K562 (cell line): ENCODE results near the gene ACTG2. TPM values are rescaled to one million over a fixed set of nuclear protein-coding genes. Genes with fewer than 3 reads are reported as not detected.
A peak's percentile ranks its signal among the peaks of the same experiment; 100 is the strongest.

ENCODE experiments used
- ATAC-seq: fragments of 200-7000 bp; cut with Tn5 transposase; 3 replicates; pipeline ENCODE4 v1.9.1; 2020; ENCODE audit warnings: moderate library complexity
- BruUV-seq: library from RNA; stranded (reverse); fragments of 400-500 nt; replicated peaks from 2 replicates; lab custom pipeline; 2021; lab: Mats Ljungman, UMichigan
- CTCF ChIA-PET: fragments of 300-600 bp; formaldehyde crosslinking; extraction: SDS; loops from one replicate; lab custom pipeline; 2021; ENCODE audit warnings: low intra/inter-chr PET ratio; lab: Yijun Ruan, JAX
- POLR2A ChIA-PET: fragments of 300-600, 350-650 bp; sonication (Branson Sonifier 250); formaldehyde crosslinking; extraction: SDS; loops from one replicate; lab custom pipeline; 2021; ENCODE audit warnings: antibody characterized with exemption, inconsistent platforms; lab: Yijun Ruan, JAX
- DNase-seq, 4 experiments: peaks; one replicate each; pipeline versions ENCODE4 v3.0.0 to v3.0.0-alpha.2; 2011 to 2018; ENCODE audit warnings: low spot score in 3 of 4, mixed read lengths in 3 of 4; ENCODE audit errors: extremely low read depth in 1 of 4
- FAIRE-seq: peaks from 2 replicates; lab custom pipeline; 2011; peaks lifted over from hg19 to GRCh38; lab: Jason Lieb, UNC
- H2AFZ ChIP-seq: 2 replicates; pipeline ENCODE4 v1.6.0; 2011; ENCODE audit warnings: low read depth, low read length, control low read depth, inconsistent platforms
- H3K27ac ChIP-seq: fragments of 200-600 bp; 3 replicates; pipeline ENCODE4 v1.8.0; 2011; ENCODE audit warnings: low read depth, mild to moderate bottlenecking, control low read depth, inconsistent platforms, low read length, moderate library complexity, mixed read lengths; ENCODE audit errors: extremely low read depth
- H3K27me3 ChIP-seq, 2 experiments: fragments of 300-600 bp in 1 of 2; 2 replicates in 1 of 2; 3 replicates in 1 of 2; pipeline versions ENCODE4 v1.6.0 to v1.8.0; 2011; ENCODE audit warnings: inconsistent platforms in 2 of 2, low read length in 2 of 2, mild to moderate bottlenecking in 1 of 2, mixed read lengths in 1 of 2, moderate library complexity in 1 of 2; ENCODE audit not compliant: control insufficient read depth in 2 of 2, insufficient read depth in 2 of 2
- H3K36me3 ChIP-seq: fragments of 300-600 bp; 3 replicates; pipeline ENCODE4 v1.8.0; 2011; ENCODE audit warnings: mild to moderate bottlenecking, low read length, inconsistent platforms; ENCODE audit not compliant: control insufficient read depth, insufficient read depth
- H3K4me1 ChIP-seq, 2 experiments: fragments of 200-600 bp in 1 of 2; replicated peaks in 1 of 2; 2 replicates in 1 of 2; 3 replicates in 1 of 2; pipeline versions ENCODE4 v1.5.1 to v1.8.0; 2011; ENCODE audit warnings: inconsistent platforms in 2 of 2, low read length in 2 of 2, mild to moderate bottlenecking in 1 of 2, mixed read lengths in 1 of 2, moderate library complexity in 1 of 2; ENCODE audit not compliant: control insufficient read depth in 2 of 2, insufficient read depth in 2 of 2
- H3K4me2 ChIP-seq: 2 replicates; pipeline ENCODE4 v1.6.1; 2011; ENCODE audit warnings: low read length, control low read depth, inconsistent platforms, mixed read lengths; ENCODE audit not compliant: insufficient read depth
- H3K4me3 ChIP-seq: fragments of 200-600 bp; sonication (generic), shearing (Covaris generic); 2 replicates; pipeline ENCODE4 v1.5.1; 2016; ENCODE audit warnings: control low read depth, inconsistent platforms
- H3K79me2 ChIP-seq: fragments of 200-600 bp; 3 replicates; pipeline ENCODE4 v1.8.0; 2011; ENCODE audit warnings: low read length, inconsistent platforms; ENCODE audit not compliant: control insufficient read depth, insufficient read depth
- H3K9ac ChIP-seq, 2 experiments: 2 replicates each; pipeline versions ENCODE4 v1.6.0 to v1.6.1; 2011; ENCODE audit warnings: low read depth in 2 of 2, low read length in 2 of 2, control low read depth in 1 of 2, inconsistent platforms in 1 of 2, mild to moderate bottlenecking in 1 of 2, mixed read lengths in 1 of 2; ENCODE audit not compliant: insufficient read depth in 1 of 2
- H3K9me1 ChIP-seq: one replicate; pipeline ENCODE4 v1.6.0; 2011; ENCODE audit warnings: inconsistent platforms, mild to moderate bottlenecking, low read length, moderate library complexity; ENCODE audit not compliant: control insufficient read depth, insufficient read depth
- H3K9me3 ChIP-seq: replicated peaks from 2 replicates; pipeline ENCODE4 v1.5.1; 2011; ENCODE audit warnings: low read depth, low read length, inconsistent platforms; ENCODE audit not compliant: control insufficient read depth, insufficient read depth
- H4K20me1 ChIP-seq: replicated peaks from 2 replicates; pipeline ENCODE4 v1.6.1; 2011; ENCODE audit warnings: low read length, inconsistent platforms, mixed read lengths; ENCODE audit not compliant: control insufficient read depth, insufficient read depth
- NFYB ChIP-seq: IDR thresholded peaks from 2 replicates; pipeline ENCODE4 v1.6.1; 2011; ENCODE audit warnings: mild to moderate bottlenecking, moderate library complexity; ENCODE audit not compliant: insufficient read length; ENCODE audit errors: extremely low read depth
- TGIF2 ChIP-seq: sonication (generic); formaldehyde crosslinking; IDR thresholded peaks from 2 replicates; pipeline ENCODE4 v1.8.1; 2022; ENCODE audit warnings: mild to moderate bottlenecking, missing genetic modification reagents, moderate library complexity
- TRIM24 ChIP-seq, 2 experiments: fragments of 450-650 bp; IDR thresholded peaks; 2 replicates each; pipeline ENCODE4 v1.6.1; 2016
- ZNF316 ChIP-seq: fragments of 450-650 bp; IDR thresholded peaks from 2 replicates; pipeline ENCODE4 v1.6.1; 2016
- WGBS: fragments of 100-300 bp; shearing (Covaris generic); methylation state at CpG from one replicate; pipeline ENCODE4 v1.1.6; 2016; ENCODE audit warnings: low coverage, mixed read lengths; ENCODE audit not compliant: insufficient coverage; ENCODE audit errors: missing lambda C conversion rate; 5-methylcytosine and 5-hydroxymethylcytosine counted together
- in situ Hi-C: fragments of 300-500 bp; cut with MboI; formaldehyde crosslinking; loops from 4 replicates; pipeline ENCODE4 v1.15.0; 2018; ENCODE audit warnings: inconsistent platforms, mixed read lengths
- intact Hi-C: fragments of 100-400 bp; cut with micrococcal nuclease; formaldehyde crosslinking; loops from 2 replicates; pipeline ENCODE4 v1.14.2; 2022
- polyA plus RNA-seq, 8 experiments: library from polyadenylated mRNA; depleted of rRNA in 4 of 8; stranded (reverse) in 5 of 8; unstranded in 3 of 8; fragments of >200 nt; fragmentation: Nextera tagmentation in 2 of 8; fragmentation: Illumina TruSeq in 1 of 8; extraction: Ambion mirVana in 2 of 8; extraction: Trizol in 1 of 8; gene quantifications; 2 replicates each; pipeline versions ENCODE4 v1.2.1 to v1.2.3, GENCODE V29; 2011 to 2014; ENCODE audit warnings: inconsistent platforms in 1 of 8, missing spikeins in 1 of 8
- total RNA-seq, 7 experiments: library from RNA; depleted of rRNA in 6 of 7; stranded (reverse); fragments of >200 nt in 6 of 7; fragmentation: Illumina TruSeq in 2 of 7; extraction: Trizol in 2 of 7; gene quantifications; 2 replicates each; pipeline versions ENCODE4 v1.2.1 to v1.2.3, GENCODE V29; 2011 to 2021; ENCODE audit warnings: low replicate concordance in 1 of 7

ACTG2 gene
- total and polyA plus RNA-seq, 9 of the 15 experiments (the other 6 are each of a cell fraction or from before 2014, with no cell fraction given), result 0.06 to 0.60 TPM; not detected in 7

DNA sequence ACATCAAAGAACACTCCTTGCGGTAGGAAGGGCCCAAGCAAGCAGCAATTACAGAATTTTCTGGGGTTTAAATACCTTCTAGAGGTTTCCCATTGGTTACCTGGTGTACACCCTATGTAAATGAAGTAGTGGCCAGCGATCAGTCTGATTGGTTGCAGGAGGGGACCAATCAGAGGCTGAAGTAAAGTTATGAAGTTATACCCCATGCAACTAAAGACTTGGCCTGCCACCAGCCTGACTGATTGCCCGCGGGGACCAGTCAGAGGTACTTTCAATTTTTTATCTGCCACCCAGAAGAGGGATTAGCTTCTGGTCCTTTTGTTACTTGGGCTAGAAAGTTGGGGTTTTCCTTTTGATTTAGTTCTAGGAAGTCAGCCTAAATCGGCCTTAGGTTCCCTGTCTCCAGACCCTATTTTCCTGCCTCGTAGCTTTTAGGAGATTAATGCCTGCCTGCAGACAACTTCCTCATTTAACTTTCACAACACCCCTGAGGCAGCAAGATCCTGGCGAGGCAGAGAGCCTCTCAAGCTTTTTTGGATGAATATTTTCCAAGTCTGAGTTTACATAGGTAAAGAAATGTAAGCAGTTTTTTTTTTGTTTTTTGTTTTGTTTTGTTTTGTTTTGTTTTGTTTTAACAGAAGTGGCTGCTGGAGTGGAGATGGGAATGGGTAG is 32.4 kb downstream of the ACTG2 start:
- H3K36me3 ChIP-seq, result peaks cover 19% of the 10 kb centered on the region; the same call in 2 of the 3 replicates
- TF ChIP-seq NFYB, result peak; percentile 33
- TF ChIP-seq TGIF2 (CRISPR knock-in tag), result no peak
- TF ChIP-seq TRIM24 (IDR thresholded peaks at IDR 0.05), result peak in 1 of 2 experiments; percentile 32; a peak in 1 of 4 replicates
- 0 out of 2 replicates have a peak, but pooled peaks have one; percentile 19 for TF ChIP-seq ZNF316
- no peak overlapping the region for H3K9ac ChIP-seq
- no TSS peak for BruUV-seq
- no peaks in the 10 kb centered on the region for H3K9me1 ChIP-seq
- WGBS, result 79% methylated on average over 7 of the region's 7 CpGs
- intact Hi-C loops, result loop anchor here (10.0 kb wide), 1 partner anchor 220 kb away; the partner anchor contains the start of gene BOLA3
- DNase-seq (peak in 1 of 4 experiments; percentile 29), ATAC-seq (no peak), FAIRE-seq (no peak)
- H3K4me1 ChIP-seq, result peaks cover 22 to 39% of the 10 kb centered on the region in 2 experiments
- H3K27me3 ChIP-seq, result no peaks in the 10 kb centered on the region
- no peak overlapping the region for H3K4me2 ChIP-seq
- H3K9me3 ChIP-seq, result no peaks in the 10 kb centered on the region
- 0 out of 3 replicates have a peak overlapping the region, but pooled peaks have one; percentile 13 for H3K27ac ChIP-seq
- ChIA-PET POLR2A (no interaction called here), CTCF (no interaction called here)
- peak overlapping the region; percentile 72 for H2AFZ ChIP-seq
- no peak overlapping the region for H3K4me3 ChIP-seq
- H3K79me2 ChIP-seq, result peaks cover 36% of the 10 kb centered on the region
- H4K20me1 ChIP-seq, result peaks cover 4% of the 10 kb centered on the region; the same call in 1 of the 2 replicates
- in situ Hi-C loops, result no loop called here
